DMS 273 treated with DMSO at 0.1 percent for 48 hours (cell line): Measurements from ENCODE around the gene FHL1.
A peak's percentile ranks its signal among the peaks of the same experiment; 100 is the strongest.
"Not testable (repeated sequence)": the region's sequence is repeated elsewhere in the genome, so short reads cannot be mapped to it uniquely, and the experiment has no call there.

ENCODE experiments used
- DNase-seq: peaks from one replicate; lab custom pipeline; 2025; lab: John Stamatoyannopoulos, UW

FHL1 gene

DNA sequence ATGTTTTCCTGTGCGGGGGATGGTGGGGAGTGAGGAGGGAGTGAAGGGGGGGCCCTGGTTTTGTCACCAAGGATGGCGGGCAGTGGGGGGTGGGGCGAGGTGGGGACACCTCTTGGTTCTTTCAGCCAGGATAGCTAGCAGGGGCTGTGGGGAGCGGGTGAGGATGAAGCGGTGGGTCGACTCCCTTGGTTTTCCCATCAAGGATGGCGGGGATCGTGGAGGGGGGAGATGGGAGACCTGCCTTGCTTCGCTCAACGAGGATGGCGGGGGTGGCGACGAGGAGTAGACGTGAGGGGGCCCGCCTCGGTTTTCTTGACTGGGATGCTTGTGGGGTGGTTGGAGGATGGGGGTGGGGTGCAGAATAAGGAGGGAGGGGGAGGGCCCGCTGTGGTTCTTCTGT, 643 bp downstream of the FHL1 start:
- DNase-seq: no peak

DNA sequence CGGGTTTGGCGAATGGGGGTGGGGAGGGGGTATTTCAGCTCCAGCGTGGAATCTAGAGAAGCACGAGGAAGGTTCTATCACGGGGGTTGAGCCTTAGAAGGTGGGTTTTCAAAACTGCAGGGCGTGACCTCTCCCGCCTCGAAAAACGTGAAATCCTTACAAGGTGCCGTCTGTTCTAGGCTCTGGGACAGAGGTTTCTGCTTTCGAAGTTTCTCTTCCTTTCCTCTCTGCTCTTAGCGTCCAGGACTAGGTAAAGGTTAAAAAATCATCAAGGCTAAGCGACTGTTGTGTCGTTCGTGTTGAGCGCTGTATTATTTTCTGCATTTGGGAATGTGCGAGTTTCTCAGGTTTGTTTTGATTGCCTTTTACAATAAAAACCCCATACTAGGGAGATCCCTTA, 1.1 kb downstream of the FHL1 start:
- DNase-seq: no peak

DNA sequence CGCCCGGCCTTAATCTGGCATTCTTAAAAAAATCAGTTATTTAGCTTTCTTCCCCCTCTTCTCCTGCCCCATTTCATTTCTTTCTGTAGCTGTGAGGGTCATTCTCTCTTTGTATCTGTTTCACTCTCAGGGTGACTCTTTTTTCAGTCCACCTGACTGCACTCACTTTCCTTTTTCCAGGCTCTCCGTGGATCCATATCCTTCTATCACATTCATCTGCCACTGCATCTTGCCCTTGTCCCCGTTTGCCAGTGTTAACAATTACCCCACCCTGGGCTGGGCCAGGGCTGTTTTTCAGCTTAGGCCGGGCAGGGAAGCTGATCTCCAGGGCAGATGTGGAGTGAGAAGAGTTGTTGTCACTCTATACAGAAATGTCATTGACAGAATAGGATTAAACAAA, 7.7 kb downstream of the FHL1 start:
- DNase-seq: no peak

DNA sequence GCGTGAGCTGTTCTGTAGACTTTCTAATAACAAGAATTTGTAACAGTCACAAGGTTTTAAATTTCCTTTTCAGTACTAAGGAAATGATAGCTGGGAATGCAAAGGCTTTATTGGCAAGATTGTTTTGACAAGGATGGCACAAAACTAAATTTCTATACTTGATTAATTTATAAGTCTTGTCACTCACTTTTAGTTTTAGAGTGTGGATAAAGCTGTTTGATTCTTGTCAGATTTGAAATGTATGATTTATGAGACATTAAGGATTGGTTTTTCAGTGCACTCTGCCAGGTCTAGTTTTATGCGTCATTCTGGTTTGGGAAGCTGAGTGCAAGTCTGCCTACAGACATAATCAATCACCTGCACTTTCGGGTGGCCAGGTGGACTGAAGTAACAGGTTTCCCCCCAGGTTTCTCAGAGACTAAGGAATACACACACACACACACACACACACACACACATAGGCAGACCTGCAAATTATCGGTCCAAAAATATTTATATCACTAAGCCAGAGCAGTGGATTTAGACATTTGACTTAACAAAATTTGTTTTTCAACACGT, 9.3 kb downstream of the FHL1 start:
- DNase-seq: no peak

DNA sequence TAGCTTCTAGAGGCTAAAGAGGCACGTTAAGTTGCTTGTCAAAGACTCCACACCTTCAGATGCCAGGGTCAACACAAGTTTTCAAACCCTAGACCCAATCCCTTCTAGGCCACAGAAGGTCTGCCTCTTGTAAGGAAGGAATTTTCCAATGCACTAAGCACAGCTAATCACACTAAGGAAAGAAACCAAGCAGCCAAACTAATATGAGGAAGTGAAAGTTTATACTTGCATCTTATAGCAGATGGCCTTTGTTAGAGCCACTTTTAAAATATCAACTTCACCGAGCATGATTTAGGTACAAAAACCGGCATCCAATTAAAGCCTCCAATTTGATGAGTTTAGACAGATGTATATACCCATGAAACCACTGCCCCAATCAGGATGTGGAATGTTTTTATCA, 9.9 kb downstream of the FHL1 start:
- no peak for DNase-seq

DNA sequence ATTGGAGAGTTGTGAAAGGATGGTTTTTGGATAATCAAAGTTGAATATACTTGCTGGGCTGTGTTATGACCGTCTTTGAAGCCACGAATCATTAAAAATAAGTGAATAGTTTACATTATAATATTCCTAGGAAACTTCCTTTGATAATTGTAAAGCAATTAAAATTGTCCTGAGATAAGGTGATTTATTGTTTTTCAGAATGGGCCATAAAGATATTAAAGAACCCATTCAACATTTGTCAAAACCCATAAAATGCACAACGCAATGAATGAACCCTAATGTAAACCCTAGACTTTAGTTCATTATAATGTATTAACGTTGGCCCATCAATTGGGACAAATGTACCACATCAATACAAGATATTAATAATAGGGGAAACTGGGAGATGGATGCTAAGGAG, 11.4 kb downstream of the FHL1 start:
- DNase-seq: no peak

DNA sequence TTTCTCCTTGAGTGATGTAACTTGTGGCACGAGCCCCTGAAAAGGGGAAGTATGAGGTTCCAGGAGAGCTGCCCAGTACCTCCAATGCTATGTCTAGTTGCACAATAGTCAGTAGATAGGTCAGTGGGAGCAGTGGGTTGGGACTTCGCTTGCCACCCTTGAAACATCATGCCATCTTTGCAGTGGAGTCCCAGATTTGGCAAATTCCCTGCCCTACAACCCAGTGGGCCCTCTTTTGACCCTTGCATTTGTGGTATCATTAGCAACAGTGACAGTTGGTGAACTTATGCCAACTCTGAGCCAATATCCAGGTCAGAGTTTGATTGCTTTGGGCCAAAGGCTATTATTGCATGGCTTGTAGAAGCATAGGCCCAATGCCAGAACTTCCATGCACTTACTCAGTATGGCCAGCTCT, 12.3 kb downstream of the FHL1 start:
- DNase-seq: no peak

DNA sequence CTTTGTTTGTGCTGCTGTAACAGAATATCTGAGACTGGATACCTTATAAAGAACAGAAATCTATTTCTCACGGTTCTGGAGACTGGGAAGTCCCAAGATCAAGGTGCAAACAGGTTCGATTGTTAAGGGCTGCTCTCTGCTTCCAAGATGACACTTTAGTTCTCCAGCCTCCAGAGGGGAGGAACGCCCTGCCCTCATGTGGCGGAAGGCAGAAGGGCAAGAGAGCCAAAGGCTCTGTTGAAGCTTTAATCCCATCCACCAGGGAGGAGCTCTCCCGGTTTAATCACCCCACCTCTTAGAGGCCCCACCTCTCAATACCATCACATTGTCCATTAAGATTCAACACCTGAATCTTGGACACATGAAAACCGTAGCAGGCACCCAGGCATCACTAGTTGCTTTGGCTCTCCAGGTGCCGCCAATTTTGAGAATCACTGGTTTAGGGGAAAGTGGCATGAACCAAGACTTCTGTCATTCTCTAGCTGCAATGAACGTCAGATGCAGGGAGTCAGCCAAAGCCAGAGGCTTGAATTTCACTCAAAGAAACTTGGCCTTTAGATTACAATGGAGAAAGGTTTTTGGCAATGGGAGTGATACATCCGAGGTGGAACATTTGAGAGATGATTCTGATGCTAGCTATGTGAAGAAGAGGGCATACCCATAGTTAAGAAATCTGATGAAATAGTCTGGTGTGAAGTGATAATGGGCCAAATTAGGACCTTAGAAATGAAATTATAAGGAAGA, 15.7 kb downstream of the FHL1 start:
- no peak for DNase-seq

DNA sequence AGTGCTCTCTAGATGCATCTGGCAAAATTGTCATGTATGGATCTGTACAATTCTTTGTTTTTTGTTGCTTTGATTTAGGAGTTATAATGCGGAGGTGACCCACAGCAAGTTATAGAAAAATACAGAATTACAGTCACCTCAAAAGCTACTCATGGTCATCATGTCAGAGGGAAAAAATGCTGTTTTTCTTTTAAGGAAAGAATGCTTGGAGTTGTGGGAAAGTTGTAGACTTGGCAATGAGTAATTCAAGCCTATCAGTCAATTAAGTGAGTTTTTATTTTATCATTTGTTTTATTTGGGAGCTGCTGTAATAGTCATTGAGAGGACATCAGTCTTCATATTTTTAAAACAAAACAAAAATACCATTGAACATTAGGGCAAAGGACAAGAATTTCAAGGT, 16.4 kb downstream of the FHL1 start:
- no peak for DNase-seq

DNA sequence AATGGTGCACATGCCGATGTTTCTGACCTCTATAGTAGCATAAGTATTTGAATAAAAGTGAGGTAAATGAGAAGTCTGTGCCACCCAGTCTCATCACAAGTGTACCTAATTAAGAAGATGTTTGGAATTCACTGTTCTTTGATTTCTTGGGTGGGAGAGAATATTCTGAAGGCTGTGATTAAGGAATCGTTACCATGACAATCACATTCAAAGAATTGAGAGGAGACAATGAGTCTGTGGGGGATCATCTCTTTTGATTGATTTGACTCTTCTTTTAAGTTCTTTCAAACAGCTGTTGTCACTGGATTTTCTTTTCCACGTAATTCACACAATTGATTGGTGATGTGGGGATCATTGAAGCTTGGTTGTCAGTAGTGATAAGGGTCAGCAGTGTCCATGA, 18.1 kb downstream of the FHL1 start:
- no peak for DNase-seq

DNA sequence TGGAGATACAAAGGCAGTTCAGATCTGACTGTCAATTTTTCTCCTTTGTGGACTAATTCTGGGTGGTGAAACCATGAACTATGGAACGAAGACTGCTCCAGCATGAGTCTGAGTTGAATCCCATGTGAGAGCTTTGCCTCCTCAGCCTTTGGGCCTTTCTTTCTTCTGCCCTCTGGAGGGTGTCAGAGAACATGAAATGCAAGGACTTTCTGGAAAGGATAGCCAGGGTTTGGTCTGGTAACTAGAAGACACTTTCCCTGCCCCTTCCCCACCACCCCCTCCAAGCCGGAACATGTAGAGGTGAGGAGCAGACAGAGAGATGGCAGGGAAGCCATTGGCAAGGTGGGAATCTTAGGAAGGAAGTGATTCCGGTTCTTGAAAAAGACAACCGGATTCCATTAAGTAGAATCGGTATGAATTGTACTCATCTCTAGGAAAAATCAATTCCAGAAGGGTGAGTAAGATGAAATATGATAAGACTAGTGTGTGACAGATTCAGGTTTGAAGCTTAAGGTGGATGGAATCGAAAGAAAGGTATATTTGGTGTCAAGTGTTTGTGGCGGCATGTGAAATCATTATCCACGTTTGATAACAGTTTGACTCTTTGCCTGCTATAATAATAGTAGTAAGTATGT, 19.0 kb downstream of the FHL1 start:
- DNase-seq: no peak

DNA sequence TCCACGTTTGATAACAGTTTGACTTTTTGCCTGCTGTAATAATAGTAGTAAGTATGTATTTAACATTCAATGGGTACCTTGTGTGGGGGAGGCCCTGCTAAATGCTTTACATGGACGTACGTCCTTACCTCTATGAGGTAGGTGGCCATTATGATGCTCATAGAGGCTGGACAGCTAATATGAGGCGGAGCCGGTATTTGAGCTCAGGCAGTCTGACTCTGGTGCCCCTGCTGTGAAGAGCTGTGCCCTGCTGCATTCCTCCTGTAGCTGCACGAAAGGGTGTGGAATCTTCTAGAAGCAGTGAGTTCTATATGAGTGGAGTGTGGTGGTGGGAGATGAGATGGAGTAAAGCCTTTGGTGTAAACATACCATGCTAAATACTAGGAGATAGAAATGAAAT, 20.7 kb downstream of the FHL1 start:
- not testable (repeated sequence) for DNase-seq

DNA sequence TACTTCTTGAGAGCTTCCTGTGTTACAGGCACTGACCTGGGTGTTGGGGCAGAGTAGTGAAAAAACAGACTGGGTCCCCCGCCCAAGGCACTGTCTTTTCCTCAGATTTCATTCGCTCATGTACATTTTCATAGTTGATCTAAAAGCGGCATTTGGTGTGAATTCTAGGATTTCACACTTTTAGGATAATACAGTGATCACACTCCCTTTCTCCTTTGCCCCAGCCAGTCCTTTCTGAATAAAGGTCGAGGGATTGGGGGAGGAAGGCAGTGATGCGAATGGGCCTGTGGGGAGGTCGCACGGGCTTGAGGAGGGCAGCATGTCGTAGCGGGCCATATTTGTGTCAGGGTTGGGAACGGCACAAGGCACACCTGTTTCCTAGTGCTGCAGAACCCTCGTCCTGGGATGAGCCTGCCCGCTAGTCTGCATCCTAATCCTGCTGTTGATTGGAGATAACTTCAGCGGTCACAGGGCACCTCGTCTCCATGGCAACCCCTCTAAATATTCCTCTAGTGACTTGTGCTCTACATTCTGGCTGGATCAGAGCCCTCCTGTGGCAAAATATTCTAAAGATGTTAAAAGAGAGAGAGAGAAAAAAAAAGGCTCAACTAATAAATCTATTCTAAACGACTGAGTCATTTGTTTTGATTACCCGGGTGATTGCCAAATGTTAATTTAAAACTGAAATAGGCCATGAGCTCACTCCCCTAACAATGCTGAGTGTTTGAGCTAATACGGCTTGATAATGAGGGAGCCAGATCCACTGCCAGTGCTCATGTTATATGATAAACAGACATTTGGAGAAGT, 21.8 kb downstream of the FHL1 start:
- peak; percentile 70 for DNase-seq

DNA sequence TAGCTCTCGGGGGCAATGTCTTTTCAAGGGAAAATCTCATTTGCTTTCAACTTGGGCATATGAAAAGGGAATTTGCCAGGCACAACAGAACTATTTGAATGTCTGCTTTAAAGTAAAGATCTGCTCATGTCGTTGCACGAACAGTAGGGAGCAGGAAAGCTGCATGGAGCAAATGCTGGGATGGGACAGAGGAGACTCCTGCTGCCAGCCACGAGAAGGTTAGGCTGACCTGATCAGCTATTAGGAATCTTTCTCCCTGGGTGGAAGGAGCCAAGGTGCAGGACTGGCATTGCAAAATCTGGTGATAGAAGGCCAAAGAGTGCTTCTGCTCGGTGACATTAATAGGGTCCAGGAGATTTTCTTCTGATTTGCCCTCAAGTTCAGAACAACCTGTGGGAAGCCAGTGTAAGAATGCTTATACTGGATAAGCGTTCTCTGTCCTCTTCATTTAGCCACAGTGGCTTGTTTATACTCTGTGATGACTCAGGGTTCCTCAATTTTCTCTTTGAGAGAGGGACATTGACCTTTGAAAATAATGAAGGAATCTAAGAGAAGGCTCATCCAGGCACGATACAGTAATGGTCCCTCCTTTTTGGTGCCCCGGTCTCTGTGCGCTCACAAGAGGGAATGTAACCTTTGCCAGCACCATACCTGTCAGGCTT, 22.9 kb downstream of the FHL1 start:
- DNase-seq: no peak

DNA sequence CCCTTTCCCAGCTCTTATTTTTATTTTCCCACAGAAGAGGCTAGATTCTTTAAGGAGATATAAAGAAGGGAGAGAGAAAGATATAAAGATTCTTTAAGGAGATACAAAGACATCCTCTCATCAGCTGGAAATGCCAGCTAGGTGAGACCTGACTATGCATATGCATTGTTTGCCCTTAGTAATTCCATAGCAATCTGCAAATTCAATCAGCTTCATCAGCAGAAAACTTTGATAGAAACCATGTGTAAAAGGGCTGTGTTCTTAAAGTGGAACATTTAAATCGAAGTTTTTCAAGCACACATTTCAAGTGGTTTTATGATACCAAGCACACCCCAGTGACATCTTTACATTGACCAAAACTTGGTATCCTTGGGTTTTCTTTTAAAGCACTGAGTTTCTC, 24.1 kb downstream of the FHL1 start:
- no peak for DNase-seq

DNA sequence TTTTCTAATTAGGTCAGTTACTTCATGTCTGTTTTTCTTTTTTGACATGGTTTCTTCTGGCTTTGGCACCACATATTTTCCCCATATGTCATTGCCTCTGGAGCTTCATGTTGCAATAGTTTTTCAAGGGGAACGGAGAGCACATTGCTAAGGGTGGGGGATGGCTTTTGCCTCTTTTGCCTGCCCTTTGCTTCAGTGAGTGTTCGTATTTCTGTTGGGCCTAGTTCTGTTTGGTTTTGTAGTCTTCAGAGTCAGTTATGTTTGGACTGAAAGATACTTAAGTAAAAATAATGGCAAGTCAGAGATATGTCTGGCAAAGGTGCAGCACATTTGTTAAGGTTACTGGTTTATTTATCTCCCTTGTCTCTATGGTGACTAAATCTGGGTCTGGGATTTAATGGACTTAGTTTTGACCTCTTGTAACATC, 29.1 kb downstream of the FHL1 start:
- no peak for DNase-seq

DNA sequence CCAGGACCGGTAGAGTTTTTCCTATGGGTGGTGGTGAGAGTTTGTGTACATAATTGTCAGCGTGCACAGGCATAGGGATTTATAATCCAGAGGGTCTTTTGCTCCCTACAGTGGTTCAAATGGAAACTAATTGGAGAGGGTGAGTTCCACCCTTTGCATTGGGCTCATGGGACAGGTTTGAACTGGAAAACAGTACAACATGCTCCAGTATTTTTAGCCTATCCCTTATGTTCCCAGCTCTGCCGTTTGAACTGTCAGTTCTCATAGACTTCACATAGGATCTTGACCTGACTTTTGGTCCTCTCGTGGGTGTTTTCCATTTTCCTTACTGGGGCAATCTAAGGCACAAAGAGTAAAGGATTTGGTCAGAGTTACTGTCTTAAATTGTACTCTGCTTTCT, 31.8 kb downstream of the FHL1 start:
- no peak for DNase-seq

DNA sequence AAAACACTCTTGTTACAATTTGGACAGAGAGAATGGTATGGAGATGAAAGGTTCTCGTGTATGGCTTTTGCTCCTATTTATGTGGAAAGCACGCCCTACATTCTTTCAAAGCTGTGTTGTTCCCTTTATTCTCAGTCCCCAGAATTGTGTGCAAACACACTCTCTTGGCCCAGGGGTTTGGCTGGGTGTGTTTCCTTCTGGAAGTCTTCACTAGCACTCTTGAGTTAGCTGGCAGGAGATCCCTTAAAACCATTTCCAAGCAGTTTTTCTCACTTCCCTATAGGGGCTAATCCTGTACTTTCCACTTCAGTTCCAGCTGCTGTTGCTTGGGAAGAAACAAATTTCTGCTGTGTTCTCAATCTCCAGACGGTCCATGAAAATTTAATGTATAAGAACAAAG, 35.1 kb downstream of the FHL1 start:
- no peak for DNase-seq

DNA sequence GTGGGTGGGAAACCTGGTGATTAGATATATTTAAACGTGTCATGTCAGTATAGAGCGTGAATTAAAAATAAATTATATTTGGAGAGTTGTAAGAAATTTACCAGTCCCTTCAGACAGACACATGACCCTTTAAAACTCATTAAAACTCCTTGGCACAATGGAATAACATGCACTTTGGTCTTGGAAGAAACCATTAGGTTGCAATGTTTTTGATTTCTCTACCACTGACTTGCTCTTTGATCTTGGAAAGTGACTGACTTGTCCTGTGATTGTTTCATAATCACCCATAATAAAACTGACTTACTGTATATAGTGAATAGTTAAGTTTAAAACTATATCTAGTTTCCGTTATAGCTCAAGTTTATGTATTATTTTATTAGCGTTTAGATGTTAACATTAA, 35.8 kb downstream of the FHL1 start:
- DNase-seq: no peak

DNA sequence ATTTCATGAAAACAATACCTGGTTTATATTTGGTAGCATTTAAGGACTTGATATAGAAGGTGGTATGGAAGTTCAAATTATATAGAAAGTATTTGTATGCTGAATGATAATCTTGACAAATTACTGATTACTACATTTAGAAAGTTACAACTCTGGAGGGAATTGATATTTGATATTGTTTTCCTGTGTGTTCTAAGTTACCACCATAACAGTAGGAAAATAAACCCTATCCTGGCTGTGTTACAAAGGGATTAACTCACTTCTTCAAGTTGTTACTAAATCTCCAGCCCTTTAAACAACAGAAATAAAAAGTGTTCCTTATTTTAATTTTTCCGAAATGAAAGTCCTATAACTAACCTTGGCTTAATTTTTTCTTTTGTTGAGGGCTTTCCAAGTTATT, 36.6 kb downstream of the FHL1 start:
- no peak for DNase-seq

DNA sequence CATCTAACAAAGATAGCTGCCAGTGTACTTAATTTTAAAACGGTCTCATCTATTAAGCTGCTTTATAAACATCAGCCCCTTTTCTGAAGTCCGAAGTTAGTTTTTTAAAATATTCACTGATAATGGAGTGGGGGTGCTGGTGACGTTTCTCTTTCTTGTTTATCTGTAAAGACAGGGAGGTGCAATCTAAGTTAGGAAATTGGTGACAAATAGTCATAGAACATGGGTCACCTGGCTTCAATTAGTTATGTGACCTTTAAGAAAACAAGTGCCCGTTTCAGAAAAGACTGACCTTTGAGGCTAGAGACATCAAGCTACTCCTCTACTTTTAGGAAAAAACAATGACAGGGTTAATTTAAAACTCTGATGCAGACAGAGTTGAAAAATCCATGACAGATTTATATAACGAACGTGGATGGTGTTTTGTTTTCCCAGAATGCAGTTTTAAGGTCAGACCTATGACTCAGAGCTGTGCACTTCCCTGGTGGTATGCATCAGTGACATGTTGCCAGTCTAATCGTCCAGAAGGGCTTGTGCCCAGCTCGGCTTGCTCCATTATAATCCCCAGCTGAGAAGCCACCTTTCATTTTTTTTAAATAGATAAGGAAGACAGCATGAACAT, 38.2 kb downstream of the FHL1 start:
- no peak for DNase-seq

DNA sequence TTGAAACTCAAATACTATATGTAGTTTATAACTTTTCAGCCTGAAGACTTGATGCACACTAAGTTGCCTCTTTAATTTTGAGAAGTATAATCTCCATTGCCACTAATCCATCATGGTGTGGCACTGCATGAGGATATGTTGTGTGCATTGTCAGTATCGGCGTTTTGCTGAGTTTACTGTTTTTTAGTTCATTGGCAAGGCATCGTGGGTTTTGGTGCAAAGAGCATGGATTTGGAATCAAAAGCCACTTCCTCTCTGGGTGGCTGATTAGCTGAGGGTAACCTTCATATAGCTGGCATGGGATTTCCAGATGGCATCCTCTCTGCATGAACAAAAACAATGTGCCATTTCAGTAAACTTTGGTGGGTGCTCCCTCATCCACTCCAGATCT, 38.7 kb downstream of the FHL1 start:
- DNase-seq: no peak
